ENCODE data around the gene PRR12.

The PRR12 gene

GRCh38 chr19:49560358-49560900 lies 30.6 kb upstream of the PRR12 start:
- DNase-seq (ENCODE audit: low spot score) = peak; percentile 70

- no peak for DNase-seq (ENCODE audit: low spot score)
Observed at GRCh38 chr19:49564616-49565045, 26.4 kb upstream of the PRR12 start.

GRCh38 chr19:49565261-49565660 lies 25.7 kb upstream of the PRR12 start:
- no peak for DNase-seq (ENCODE audit: low spot score)

- no peak for DNase-seq (ENCODE audit: low spot score)
Observed at GRCh38 chr19:49566302-49566701, 24.7 kb upstream of the PRR12 start.

- DNase-seq (ENCODE audit: low spot score) = no peak
Observed at GRCh38 chr19:49567861-49568441, 23.0 kb upstream of the PRR12 start.

- peak; percentile 70 for DNase-seq (ENCODE audit: low spot score)
Observed at GRCh38 chr19:49570138-49570856, 20.7 kb upstream of the PRR12 start.

- no peak for DNase-seq (ENCODE audit: low spot score)
Observed at GRCh38 chr19:49570997-49571676, 19.8 kb upstream of the PRR12 start.

- DNase-seq (ENCODE audit: low spot score) = no peak
Observed at GRCh38 chr19:49573009-49573408, 18.0 kb upstream of the PRR12 start.

- DNase-seq (ENCODE audit: low spot score) = no peak
Observed at GRCh38 chr19:49573425-49573824, 17.6 kb upstream of the PRR12 start.

- no peak for DNase-seq (ENCODE audit: low spot score)
Observed at GRCh38 chr19:49574206-49574755, 16.7 kb upstream of the PRR12 start.

GRCh38 chr19:49579193-49579592 lies 11.8 kb upstream of the PRR12 start:
- DNase-seq (ENCODE audit: low spot score) = no peak

- DNase-seq (ENCODE audit: low spot score) = no peak
Observed at GRCh38 chr19:49579947-49580263, 11.1 kb upstream of the PRR12 start.

- peak; percentile 94 for DNase-seq (ENCODE audit: low spot score)
Observed at GRCh38 chr19:49580264-49581006, 10.5 kb upstream of the PRR12 start, which contains the start of gene NOSIP. NOSIP (minus strand) TSS chr19:49580556; CDS start chr19:49560691, 19,865 bp downstream.

GRCh38 chr19:49581007-49581508 lies 9.9 kb upstream of the PRR12 start, which contains the start of gene PRRG2:
PRRG2 (plus strand) TSS chr19:49581316; CDS start chr19:49583220, 1,904 bp downstream.
- DNase-seq (ENCODE audit: low spot score) = no peak

- no peak for DNase-seq (ENCODE audit: low spot score)
Observed at GRCh38 chr19:49583239-49583638, 7.7 kb upstream of the PRR12 start.

GRCh38 chr19:49585023-49585422 lies 6.0 kb upstream of the PRR12 start:
- DNase-seq (ENCODE audit: low spot score) = no peak

- no peak for DNase-seq (ENCODE audit: low spot score)
Observed at GRCh38 chr19:49587227-49587626, 3.8 kb upstream of the PRR12 start.

- no peak for DNase-seq (ENCODE audit: low spot score)
Observed at GRCh38 chr19:49588365-49589122, 2.4 kb upstream of the PRR12 start.

- DNase-seq (ENCODE audit: low spot score) = no peak
Observed at GRCh38 chr19:49589502-49589905, 1.5 kb upstream of the PRR12 start.

GRCh38 chr19:49590071-49590970 lies 661 bp upstream of the PRR12 start:
- peak; percentile 81 for DNase-seq (ENCODE audit: low spot score)
